Activated CD4-positive, alpha-beta T cell treated with anti-CD3 and anti-CD28 coated beads, Interleukin-2, Interleukin-4, amounts not matched to agents 100 ng/mL and 50 ng/mL, durations not matched to agents 16 hours and 8 hours (primary cell): ENCODE measurements around the gene AHSG.
"Not testable (repeated sequence)": the region's sequence is repeated elsewhere in the genome, so short reads cannot be mapped to it uniquely, and the experiment has no call there.

Source experiments
- DNase-seq: peaks from one replicate; pipeline ENCODE4 v3.0.0-alpha.2; 2020; ENCODE audit warnings: low spot score

Gene AHSG

GRCh38 chr3:186618318-186618938 lies 5.6 kb downstream of the AHSG start:
- DNase-seq = no peak

- DNase-seq = no peak
Measured at GRCh38 chr3:186619787-186620212, 6.9 kb downstream of the AHSG start.

- no peak for DNase-seq
Measured at GRCh38 chr3:186620213-186621092, 7.6 kb downstream of the AHSG start.

- DNase-seq = no peak
Measured at GRCh38 chr3:186621894-186622650, 9.2 kb downstream of the AHSG start.

- DNase-seq = no peak
Measured at GRCh38 chr3:186622651-186623310, 9.9 kb downstream of the AHSG start.

- no peak for DNase-seq
Measured at GRCh38 chr3:186624598-186624997, 11.7 kb downstream of the AHSG start.

GRCh38 chr3:186625600-186626042 lies 12.8 kb downstream of the AHSG start:
- DNase-seq = no peak

- no peak for DNase-seq
Measured at GRCh38 chr3:186626254-186626847, 13.5 kb downstream of the AHSG start.

- DNase-seq = no peak
Measured at GRCh38 chr3:186627852-186628414, 15.1 kb downstream of the AHSG start.

GRCh38 chr3:186628756-186629155 lies 15.9 kb downstream of the AHSG start:
- no peak for DNase-seq

GRCh38 chr3:186630950-186631641 lies 18.2 kb downstream of the AHSG start:
- no peak for DNase-seq

GRCh38 chr3:186633481-186633880 lies 20.6 kb downstream of the AHSG start:
- no peak for DNase-seq

GRCh38 chr3:186634207-186634606 lies 21.3 kb downstream of the AHSG start:
- not testable (repeated sequence) for DNase-seq

- DNase-seq = no peak
Measured at GRCh38 chr3:186635532-186635931, 22.7 kb downstream of the AHSG start.

GRCh38 chr3:186636536-186636935 lies 23.7 kb downstream of the AHSG start:
- no peak for DNase-seq

GRCh38 chr3:186637686-186638085 lies 24.8 kb downstream of the AHSG start:
- no peak for DNase-seq

- no peak for DNase-seq
Measured at GRCh38 chr3:186638259-186638658, 25.4 kb downstream of the AHSG start.

- no peak for DNase-seq
Measured at GRCh38 chr3:186639778-186640472, 27.1 kb downstream of the AHSG start, which contains the start of gene FETUB. Gene FETUB (plus strand): TSS chr3:186640399. CDS start chr3:186640461, 62 bp downstream.

GRCh38 chr3:186640473-186640818 lies 27.6 kb downstream of the AHSG start:
- no peak for DNase-seq

GRCh38 chr3:186640929-186641328 lies 28.1 kb downstream of the AHSG start:
- DNase-seq = no peak
